Limb (tissue), 2 donors: ENCODE data around the gene CD151.

Experiments used
- DNase-seq, 2 donors: peaks; one replicate each; pipeline ENCODE4 v3.0.0-alpha.2; 2016; ENCODE audit errors: extremely low spot score in 2 of 2

The CD151 gene

GRCh38 chr11:858053-858761 is 25.5 kb downstream of the CD151 start:
- DNase-seq, result no peak

GRCh38 chr11:858762-859339 is 26.1 kb downstream of the CD151 start:
- DNase-seq, result no peak

- peak; percentile 56 to 81 for DNase-seq
These were observed 26.8 kb downstream of the CD151 start for GRCh38 chr11:859394-860131.

- no peak for DNase-seq
These were observed 27.7 kb downstream of the CD151 start for GRCh38 chr11:860234-861104.

- DNase-seq, result no peak
These were observed 28.3 kb downstream of the CD151 start for GRCh38 chr11:861105-861479.

GRCh38 chr11:862081-862661 is 29.4 kb downstream of the CD151 start:
- DNase-seq, result no peak

GRCh38 chr11:862696-863022 is 29.9 kb downstream of the CD151 start:
- no peak for DNase-seq

GRCh38 chr11:863023-863909 is 30.5 kb downstream of the CD151 start:
- DNase-seq, result no peak

GRCh38 chr11:863910-864827 is 31.4 kb downstream of the CD151 start:
- DNase-seq, result no peak

- no peak for DNase-seq
These were observed 32.1 kb downstream of the CD151 start for GRCh38 chr11:864898-865297.

- DNase-seq, result no peak
These were observed 33.0 kb downstream of the CD151 start for GRCh38 chr11:865462-866430.

GRCh38 chr11:866481-866880 is 33.7 kb downstream of the CD151 start:
- no peak for DNase-seq

- DNase-seq, result no peak
These were observed 35.2 kb downstream of the CD151 start for GRCh38 chr11:867856-868358.

- no peak for DNase-seq
These were observed 35.6 kb downstream of the CD151 start for GRCh38 chr11:868394-868793.

- DNase-seq, result no peak
These were observed 36.0 kb downstream of the CD151 start for GRCh38 chr11:868802-869201.

- no peak for DNase-seq
These were observed 36.8 kb downstream of the CD151 start for GRCh38 chr11:869399-870126.

GRCh38 chr11:870127-870413 is 37.3 kb downstream of the CD151 start:
- no peak for DNase-seq

- DNase-seq, result no peak
These were observed 37.7 kb downstream of the CD151 start for GRCh38 chr11:870418-870817.
